ENCODE results near the gene ERO1B. TPM values are rescaled to one million over a fixed set of nuclear protein-coding genes. Genes with fewer than 3 reads are reported as not detected.

The ERO1B gene
- total RNA-seq, 3 donors from 2014 or later (not counting 1 experiment from before 2014, with no cell fraction given) = 14.7 to 17.8 (median 16.5) TPM

- Histone ChIP-seq H3K9me3 (ENCODE audit: control insufficient read depth, insufficient read depth, low read length) (no peaks in the 10 kb centered on the region), H3K27me3 (ENCODE audit: control insufficient read depth, insufficient read depth, low read length) (peaks cover 4% of the 10 kb centered on the region), H3K27ac (ENCODE audit: low read length) (no peak overlapping the region), H3K4me1 (ENCODE audit: control insufficient read depth, insufficient read depth, low read length) (no peaks in the 10 kb centered on the region), H3K4me3 (ENCODE audit: low read length) (no peak overlapping the region), H3K36me3 (ENCODE audit: control insufficient read depth, insufficient read depth, low read length) (no peaks in the 10 kb centered on the region)
- Mint-ChIP-seq H3K27me3 (ENCODE audit: low read depth in 2 of 2) (peaks cover 28 to 46% of the 10 kb centered on the region in 2 donors), H3K4me1 (peaks cover 0 to 2% of the 10 kb centered on the region in 2 donors), H3K27ac (no peak overlapping the region), H3K36me3 (no peaks in the 10 kb centered on the region), H3K9me3 (no peaks in the 10 kb centered on the region), H3K4me3 (no peak overlapping the region)
- intact Hi-C loops (cut with micrococcal nuclease) = loop anchor here (10.0 kb wide), 2 partner anchors 107 to 783 kb away; partner anchors contain the start of genes B3GALNT2 and EDARADD
- ATAC-seq (no peak), DNase-seq (no peak)
- WGBS (ENCODE audit: insufficient coverage) = 93% methylated on average over 22 of the region's 22 CpGs
- TF ChIP-seq CTCF (IDR thresholded peaks at IDR 0.05) = no peak
Observed at GRCh38 chr1:236287757-236288619, 6.2 kb upstream of the ERO1B start.

- intact Hi-C loops (cut with micrococcal nuclease) = loop anchor here (10.0 kb wide), 2 partner anchors 107 to 783 kb away; partner anchors contain the start of genes B3GALNT2 and EDARADD
- Histone ChIP-seq H3K9me3 (ENCODE audit: control insufficient read depth, insufficient read depth, low read length) (no peaks in the 10 kb centered on the region), H3K27me3 (ENCODE audit: control insufficient read depth, insufficient read depth, low read length) (peaks cover 5% of the 10 kb centered on the region), H3K4me1 (ENCODE audit: control insufficient read depth, insufficient read depth, low read length) (peaks cover 2% of the 10 kb centered on the region), H3K36me3 (ENCODE audit: control insufficient read depth, insufficient read depth, low read length) (no peaks in the 10 kb centered on the region), H3K27ac (ENCODE audit: low read length) (no peak overlapping the region), H3K4me3 (ENCODE audit: low read length) (no peak overlapping the region)
- Mint-ChIP-seq H3K27me3 (ENCODE audit: low read depth in 2 of 2) (peaks cover 29 to 46% of the 10 kb centered on the region in 2 donors), H3K9me3 (no peaks in the 10 kb centered on the region), H3K4me3 (no peak overlapping the region), H3K27ac (no peak overlapping the region), H3K4me1 (peaks cover 0 to 9% of the 10 kb centered on the region in 2 donors), H3K36me3 (no peaks in the 10 kb centered on the region)
- TF ChIP-seq CTCF (IDR thresholded peaks at IDR 0.05) = no peak
- ATAC-seq (no peak), DNase-seq (no peak)
- 91% methylated on average over 12 of the region's 12 CpGs for WGBS (ENCODE audit: insufficient coverage)
Observed at GRCh38 chr1:236287356-236287755, 5.6 kb upstream of the ERO1B start.

- intact Hi-C loops (cut with micrococcal nuclease) = loop anchor here (5.0 to 10.0 kb wide), 4 partner anchors 110 to 780 kb away; partner anchors contain the start of genes B3GALNT2, EDARADD, GPR137B and LYST
- Histone ChIP-seq H3K4me3 (ENCODE audit: low read length) (no peak overlapping the region), H3K9me3 (ENCODE audit: control insufficient read depth, insufficient read depth, low read length) (no peaks in the 10 kb centered on the region), H3K36me3 (ENCODE audit: control insufficient read depth, insufficient read depth, low read length) (no peaks in the 10 kb centered on the region), H3K27me3 (ENCODE audit: control insufficient read depth, insufficient read depth, low read length) (peaks cover 5% of the 10 kb centered on the region), H3K27ac (ENCODE audit: low read length) (no peak overlapping the region), H3K4me1 (ENCODE audit: control insufficient read depth, insufficient read depth, low read length) (peaks cover 12% of the 10 kb centered on the region)
- no peak for ATAC-seq
- Mint-ChIP-seq H3K27ac (no peak overlapping the region), H3K27me3 (ENCODE audit: low read depth in 2 of 2) (peaks cover 29 to 35% of the 10 kb centered on the region in 2 donors), H3K4me3 (peak overlapping the region; percentile 80), H3K4me1 (peaks cover 11 to 23% of the 10 kb centered on the region in 2 donors), H3K36me3 (no peaks in the 10 kb centered on the region), H3K9me3 (no peaks in the 10 kb centered on the region)
- 20% methylated on average over 1 of the region's 2 CpGs for WGBS (ENCODE audit: insufficient coverage)
- DNase-seq = peak in 1 of 2 donors; percentile 29
- no peak for TF ChIP-seq CTCF (IDR thresholded peaks at IDR 0.05)
Observed at GRCh38 chr1:236284291-236284721, 2.5 kb upstream of the ERO1B start.
